Measurements from ENCODE around the gene TRIM5. TPM values are rescaled to one million over a fixed set of nuclear protein-coding genes. Genes with fewer than 3 reads are reported as not detected.

TRIM5 gene
- total RNA-seq, 1 donor from 2014 or later = 44.4 TPM

DNA sequence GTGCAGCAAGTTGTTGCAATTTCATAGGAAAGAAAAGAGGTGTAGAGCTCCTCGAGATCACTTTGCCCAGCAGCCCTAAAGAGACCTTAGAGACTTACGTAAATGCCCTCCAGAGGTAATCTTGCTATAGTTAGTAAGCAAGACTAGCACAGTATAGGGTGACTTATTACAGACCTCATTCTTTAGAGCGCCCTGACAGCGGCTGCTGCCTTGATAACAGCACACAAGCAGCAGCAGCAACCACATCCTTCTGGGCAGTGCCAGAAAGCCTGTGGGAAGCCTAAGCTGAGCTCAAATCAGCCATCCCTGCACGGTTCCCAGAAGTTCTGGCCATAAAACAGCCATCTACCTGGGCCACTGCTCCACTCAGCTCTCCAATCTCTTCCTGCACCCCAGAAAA lies 28.8 kb upstream of the TRIM5 start:
- ATAC-seq = no peak
- no peak overlapping the region for H3K4me3 ChIP-seq
- no peaks in the 10 kb centered on the region for H3K4me1 ChIP-seq
- no peak for DNase-seq
- no peaks in the 10 kb centered on the region for H3K9me3 ChIP-seq
- intact Hi-C loops (cut with DNase I) = no loop called here
- TF ChIP-seq, protein P1, sequence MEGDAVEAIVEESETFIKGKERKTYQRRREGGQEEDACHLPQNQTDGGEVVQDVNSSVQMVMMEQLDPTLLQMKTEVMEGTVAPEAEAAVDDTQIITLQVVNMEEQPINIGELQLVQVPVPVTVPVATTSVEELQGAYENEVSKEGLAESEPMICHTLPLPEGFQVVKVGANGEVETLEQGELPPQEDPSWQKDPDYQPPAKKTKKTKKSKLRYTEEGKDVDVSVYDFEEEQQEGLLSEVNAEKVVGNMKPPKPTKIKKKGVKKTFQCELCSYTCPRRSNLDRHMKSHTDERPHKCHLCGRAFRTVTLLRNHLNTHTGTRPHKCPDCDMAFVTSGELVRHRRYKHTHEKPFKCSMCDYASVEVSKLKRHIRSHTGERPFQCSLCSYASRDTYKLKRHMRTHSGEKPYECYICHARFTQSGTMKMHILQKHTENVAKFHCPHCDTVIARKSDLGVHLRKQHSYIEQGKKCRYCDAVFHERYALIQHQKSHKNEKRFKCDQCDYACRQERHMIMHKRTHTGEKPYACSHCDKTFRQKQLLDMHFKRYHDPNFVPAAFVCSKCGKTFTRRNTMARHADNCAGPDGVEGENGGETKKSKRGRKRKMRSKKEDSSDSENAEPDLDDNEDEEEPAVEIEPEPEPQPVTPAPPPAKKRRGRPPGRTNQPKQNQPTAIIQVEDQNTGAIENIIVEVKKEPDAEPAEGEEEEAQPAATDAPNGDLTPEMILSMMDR (IDR thresholded peaks at IDR 0.05) = no peak
- H3K36me3 ChIP-seq = peaks cover 29% of the 10 kb centered on the region
- H3K27me3 ChIP-seq = no peaks in the 10 kb centered on the region
- no peak overlapping the region for H3K27ac ChIP-seq

DNA sequence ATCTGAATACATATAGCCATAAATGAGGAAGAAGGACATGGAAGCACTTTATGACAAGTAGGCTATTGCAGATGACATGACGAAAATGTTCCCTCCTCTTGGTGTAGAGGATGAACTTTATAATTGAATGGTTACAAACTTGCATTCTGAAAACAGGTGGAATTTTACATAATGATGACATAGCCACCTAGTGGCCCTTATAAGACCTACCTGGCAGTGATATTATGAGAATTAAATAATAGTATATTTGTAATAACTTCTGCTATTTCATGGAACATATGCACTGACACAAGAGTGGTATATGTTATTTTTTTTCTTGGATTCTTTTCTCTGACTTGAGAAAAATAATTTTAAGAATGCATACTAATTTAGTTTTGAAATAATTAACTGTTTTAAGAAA lies 27.6 kb upstream of the TRIM5 start:
- H3K4me3 ChIP-seq = no peak overlapping the region
- TF ChIP-seq, protein P1 (IDR thresholded peaks at IDR 0.05) = peak; percentile 47
- DNase-seq (no peak), ATAC-seq (peak; percentile 36)
- intact Hi-C loops (cut with DNase I) = no loop called here
- no peaks in the 10 kb centered on the region for H3K4me1 ChIP-seq
- H3K27ac ChIP-seq = no peak overlapping the region
- no peaks in the 10 kb centered on the region for H3K27me3 ChIP-seq
- peaks cover 40% of the 10 kb centered on the region for H3K36me3 ChIP-seq
- no peaks in the 10 kb centered on the region for H3K9me3 ChIP-seq

DNA sequence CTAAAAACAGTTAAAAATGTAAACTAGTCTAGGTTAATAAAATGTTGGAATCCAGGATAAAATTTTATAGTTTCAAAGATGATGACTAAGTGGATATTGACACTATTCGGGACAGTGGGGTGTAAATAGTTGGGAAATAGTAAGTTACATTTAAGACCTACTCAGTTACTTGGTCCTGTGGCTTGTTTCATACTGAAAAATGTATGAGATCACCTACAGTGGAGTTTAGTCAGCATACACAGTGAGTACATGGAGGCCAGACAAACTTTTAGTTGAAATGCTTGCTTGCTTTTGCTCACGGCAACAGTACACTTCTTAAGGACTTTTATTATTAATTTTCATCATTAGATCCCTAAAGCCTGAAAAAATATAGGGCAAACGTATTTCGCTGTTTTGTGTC lies 20.8 kb upstream of the TRIM5 start:
- Histone ChIP-seq H3K9me3 (no peaks in the 10 kb centered on the region), H3K4me1 (no peaks in the 10 kb centered on the region), H3K27me3 (no peaks in the 10 kb centered on the region), H3K4me3 (no peak overlapping the region), H3K27ac (no peak overlapping the region), H3K36me3 (peaks cover 97% of the 10 kb centered on the region)
- TF ChIP-seq, protein P1 (IDR thresholded peaks at IDR 0.05) = no peak
- DNase-seq (no peak), ATAC-seq (no peak)
- intact Hi-C loops (cut with DNase I) = no loop called here

DNA sequence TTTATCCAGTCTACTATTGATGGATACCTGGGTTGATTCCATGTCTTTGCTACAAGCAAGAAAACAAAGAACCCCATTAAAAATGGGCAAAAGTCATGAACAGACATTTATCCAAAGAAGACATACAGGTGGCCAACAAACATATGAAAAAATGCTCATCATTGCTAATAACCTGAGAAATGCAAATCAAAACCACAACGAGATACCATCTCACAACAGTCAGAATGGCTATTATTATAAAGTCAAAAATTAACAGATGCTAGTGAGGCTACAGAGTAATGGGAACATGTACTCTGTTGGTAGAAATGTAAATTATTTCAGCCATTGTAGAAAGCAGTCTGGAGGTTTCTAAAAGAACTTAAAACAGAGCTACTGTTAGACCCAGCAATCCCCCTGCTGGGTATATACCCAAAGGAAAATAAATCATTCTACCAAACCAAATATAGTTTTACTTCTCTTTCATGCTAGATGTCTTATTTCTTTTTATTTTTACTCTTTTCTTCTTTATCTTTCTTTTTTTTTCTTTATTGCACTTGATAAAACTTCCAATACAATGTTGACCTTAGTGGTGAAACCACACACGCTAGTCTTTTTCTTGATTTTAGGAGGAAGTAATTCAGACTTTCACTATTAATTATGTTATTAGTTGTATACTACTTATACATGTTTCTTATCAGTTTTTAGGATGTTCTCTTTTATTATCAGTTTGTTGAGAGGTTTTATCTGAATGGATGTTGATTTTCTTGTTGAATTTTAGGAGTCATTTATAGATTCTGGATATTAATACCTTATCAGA lies 19.1 kb upstream of the TRIM5 start:
- no peaks in the 10 kb centered on the region for H3K9me3 ChIP-seq
- no peak overlapping the region for H3K4me3 ChIP-seq
- H3K27ac ChIP-seq = no peak overlapping the region
- no peaks in the 10 kb centered on the region for H3K27me3 ChIP-seq
- TF ChIP-seq, protein P1 (IDR thresholded peaks at IDR 0.05) = no peak
- DNase-seq (no peak), ATAC-seq (no peak)
- intact Hi-C loops (cut with DNase I) = no loop called here
- peaks cover 94% of the 10 kb centered on the region for H3K36me3 ChIP-seq
- H3K4me1 ChIP-seq = no peaks in the 10 kb centered on the region

DNA sequence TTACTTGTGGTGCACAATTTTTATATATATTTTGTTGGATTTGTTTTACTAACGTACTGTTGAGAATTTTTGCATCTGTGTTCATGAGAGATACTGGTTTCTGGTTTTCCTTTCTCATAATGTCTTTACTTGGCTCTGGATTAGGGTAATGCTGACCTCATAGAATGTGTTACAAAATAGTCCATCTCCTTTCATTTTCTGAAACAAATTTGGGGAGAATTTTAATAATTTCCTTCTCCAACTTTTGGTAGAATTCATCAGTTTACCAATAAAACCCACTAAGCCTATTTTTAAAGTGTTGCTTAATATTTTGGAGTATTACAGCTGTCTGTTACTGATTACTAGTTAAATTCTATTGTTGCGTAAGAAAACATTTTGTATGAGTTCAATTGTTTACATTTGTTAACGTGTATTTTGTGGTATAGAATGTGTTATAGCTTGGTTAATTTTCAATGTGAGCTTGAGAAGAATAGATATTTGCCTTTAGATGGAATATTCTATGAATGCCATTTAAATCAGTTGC lies 16.2 kb upstream of the TRIM5 start:
- TF ChIP-seq, protein P1 (IDR thresholded peaks at IDR 0.05) = no peak
- H3K27ac ChIP-seq = no peak overlapping the region
- no peaks in the 10 kb centered on the region for H3K27me3 ChIP-seq
- DNase-seq = no peak
- H3K4me3 ChIP-seq = no peak overlapping the region
- ATAC-seq = no peak
- peaks cover 93% of the 10 kb centered on the region for H3K36me3 ChIP-seq
- intact Hi-C loops (cut with DNase I) = no loop called here
- H3K9me3 ChIP-seq = no peaks in the 10 kb centered on the region
- H3K4me1 ChIP-seq = peaks cover 5% of the 10 kb centered on the region

Data from upper lobe of right lung (tissue), 1 donor.